Sciatic nerve (tissue), 2 donors: ENCODE results near the gene TTC13. TPM values are rescaled to one million over a fixed set of nuclear protein-coding genes. Genes with fewer than 3 reads are reported as not detected.

Experiments
- ATAC-seq: fragments of 200-7000 bp; cut with Tn5 transposase; one replicate; pipeline ENCODE4 v1.9.1; 2020; ENCODE audit warnings: mild to moderate bottlenecking, moderate library complexity
- DNase-seq: peaks from one replicate; pipeline ENCODE4 v3.0.0-alpha.2; 2020; ENCODE audit warnings: low spot score
- intact Hi-C: fragments of 100-400 bp; cut with DNase I; formaldehyde crosslinking; loops from one replicate; pipeline ENCODE4 v1.14.2; 2022
- total RNA-seq: library from RNA; stranded (reverse); fragmentation: NEBNext Ultra II Directional; extraction: Animal tissue kit (Norgen Biotek cat#: 25700); gene quantifications from one replicate; pipeline ENCODE4 v1.2.1, GENCODE V29; 2021
- donor health status: DM: no; HTN: no; CAD: no.
- donor health status: DM: no; HTN: no; CAD: no.

TTC13 gene
- total RNA-seq, 1 donor from 2014 or later = 21.2 TPM

- intact Hi-C loops = loop anchor here (10.0 kb wide), 1 partner anchor 1558 kb away; no protein-coding TSS in a partner anchor
- DNase-seq (no peak), ATAC-seq (no peak)
These were observed 61.9 kb downstream of the TTC13 start for GRCh38 chr1:230916587-230917283.

- no peak for ATAC-seq
- intact Hi-C loops = loop anchor here (1.0 to 10.0 kb wide), 2 partner anchors 119 to 1560 kb away; no protein-coding TSS in a partner anchor
- no peak for DNase-seq
These were observed 63.6 kb downstream of the TTC13 start for GRCh38 chr1:230915078-230915477.

- ATAC-seq = no peak
- DNase-seq = no peak
- intact Hi-C loops = loop anchor here (10.0 kb wide), 1 partner anchor 1561 kb away; no protein-coding TSS in a partner anchor
These were observed 65.2 kb downstream of the TTC13 start for GRCh38 chr1:230913496-230913895.

- no peak for ATAC-seq
- intact Hi-C loops = loop anchor here (10.0 kb wide), 1 partner anchor 1564 kb away; no protein-coding TSS in a partner anchor
These were observed 67.9 kb downstream of the TTC13 start for GRCh38 chr1:230910755-230911117.

GRCh38 chr1:230909974-230910754 is 68.5 kb downstream of the TTC13 start:
- no peak for DNase-seq
- intact Hi-C loops = loop anchor here (10.0 kb wide), 1 partner anchor 1565 kb away; no protein-coding TSS in a partner anchor

More at GRCh38 chr1:230910755-230911117, 67.9 kb downstream of the TTC13 start:
- DNase-seq = no peak

GRCh38 chr1:230907472-230908205 is 71.0 kb downstream of the TTC13 start:
- DNase-seq = no peak
- intact Hi-C loops = no loop called here

More at GRCh38 chr1:230909974-230910754, 68.5 kb downstream of the TTC13 start:
- ATAC-seq = peak; percentile 44

GRCh38 chr1:230906226-230906625 is 72.4 kb downstream of the TTC13 start:
- DNase-seq = no peak
- ATAC-seq = peak; percentile 74
- intact Hi-C loops = no loop called here

More at GRCh38 chr1:230907472-230908205, 71.0 kb downstream of the TTC13 start:
- no peak for ATAC-seq

- ATAC-seq (peak; percentile 64), DNase-seq (no peak)
- intact Hi-C loops = no loop called here
These were observed 72.9 kb downstream of the TTC13 start for GRCh38 chr1:230905733-230906132.

- DNase-seq (peak; percentile 53), ATAC-seq (no peak)
- intact Hi-C loops = no loop called here
These were observed 76.2 kb downstream of the TTC13 start for GRCh38 chr1:230902349-230902923.

GRCh38 chr1:230901671-230902070 is 77.0 kb downstream of the TTC13 start:
- no peak for ATAC-seq
- intact Hi-C loops = no loop called here
- DNase-seq = peak; percentile 30

- ATAC-seq (no peak), DNase-seq (no peak)
- intact Hi-C loops = no loop called here
These were observed 77.7 kb downstream of the TTC13 start for GRCh38 chr1:230900984-230901383.

- ATAC-seq (no peak), DNase-seq (no peak)
- intact Hi-C loops = no loop called here
These were observed 78.8 kb downstream of the TTC13 start for GRCh38 chr1:230899841-230900251.

GRCh38 chr1:230898748-230899147 is 79.9 kb downstream of the TTC13 start:
- intact Hi-C loops = no loop called here
- DNase-seq (peak; percentile 30), ATAC-seq (no peak)

GRCh38 chr1:230898144-230898543 is 80.5 kb downstream of the TTC13 start:
- ATAC-seq = peak; percentile 28
- intact Hi-C loops = no loop called here
- DNase-seq = no peak

- intact Hi-C loops = no loop called here
- DNase-seq (no peak), ATAC-seq (peak; percentile 42)
These were observed 81.9 kb downstream of the TTC13 start for GRCh38 chr1:230896779-230897178.

GRCh38 chr1:230895452-230895851 is 83.2 kb downstream of the TTC13 start:
- ATAC-seq (no peak), DNase-seq (no peak)
- intact Hi-C loops = no loop called here

- DNase-seq (no peak), ATAC-seq (no peak)
- intact Hi-C loops = no loop called here
These were observed 84.0 kb downstream of the TTC13 start for GRCh38 chr1:230894664-230895063.

- DNase-seq (no peak), ATAC-seq (no peak)
- intact Hi-C loops = no loop called here
These were observed 84.6 kb downstream of the TTC13 start for GRCh38 chr1:230894032-230894431.

- intact Hi-C loops = no loop called here
- ATAC-seq (no peak), DNase-seq (no peak)
These were observed 86.6 kb downstream of the TTC13 start for GRCh38 chr1:230892018-230892491.
